SKM-1 (cell line): ENCODE results near the gene COL4A2.
A peak's percentile ranks its signal among the peaks of the same experiment; 100 is the strongest.

ENCODE experiments used
- DNase-seq: peaks from one replicate; lab custom pipeline; 2025; ENCODE audit not compliant: unreplicated experiment; lab: John Stamatoyannopoulos, UW

The COL4A2 gene

GRCh38 chr13:110506859-110507566 is 199.9 kb downstream of the COL4A2 start:
- DNase-seq = no peak

- no peak for DNase-seq
Measured at GRCh38 chr13:110507678-110508381, 200.7 kb downstream of the COL4A2 start.

- DNase-seq = no peak
Measured at GRCh38 chr13:110509478-110509926, 202.4 kb downstream of the COL4A2 start.

- peak; percentile 74 for DNase-seq
Measured at GRCh38 chr13:110509971-110510786, 203.1 kb downstream of the COL4A2 start.

DNA sequence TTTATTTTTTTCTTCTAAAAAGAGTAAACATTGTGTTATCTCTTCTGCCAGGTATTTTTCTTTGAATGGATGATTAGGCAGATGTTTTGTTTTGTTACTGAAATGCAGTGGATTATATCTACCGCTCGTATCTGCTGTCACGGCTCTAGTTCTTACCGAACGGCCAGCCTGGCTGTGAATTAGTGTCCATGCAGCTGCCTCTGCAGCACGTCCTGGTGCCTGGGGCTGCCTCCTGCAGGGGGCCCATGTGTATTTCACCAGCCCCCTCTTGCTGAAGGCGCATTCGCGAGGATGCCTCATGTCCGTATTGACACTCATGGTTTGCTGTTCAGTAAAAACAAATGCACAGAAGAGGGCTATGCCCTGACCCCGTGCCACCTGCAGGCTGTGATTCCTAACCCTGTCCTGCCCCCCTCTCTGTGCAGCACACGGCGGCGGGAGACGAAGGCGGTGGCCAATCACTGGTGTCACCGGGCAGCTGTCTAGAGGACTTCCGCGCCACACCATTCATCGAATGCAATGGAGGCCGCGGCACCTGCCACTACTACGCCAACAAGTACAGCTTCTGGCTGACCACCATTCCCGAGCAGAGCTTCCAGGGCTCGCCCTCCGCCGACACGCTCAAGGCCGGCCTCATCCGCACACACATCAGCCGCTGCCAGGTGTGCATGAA is 204.6 kb downstream of the COL4A2 start:
- DNase-seq = no peak

GRCh38 chr13:110512198-110512740 is 205.2 kb downstream of the COL4A2 start:
- DNase-seq = no peak

- DNase-seq = no peak
Measured at GRCh38 chr13:110516500-110516899, 209.4 kb downstream of the COL4A2 start.

- DNase-seq = no peak
Measured at GRCh38 chr13:110517505-110518225, 210.6 kb downstream of the COL4A2 start.

DNA sequence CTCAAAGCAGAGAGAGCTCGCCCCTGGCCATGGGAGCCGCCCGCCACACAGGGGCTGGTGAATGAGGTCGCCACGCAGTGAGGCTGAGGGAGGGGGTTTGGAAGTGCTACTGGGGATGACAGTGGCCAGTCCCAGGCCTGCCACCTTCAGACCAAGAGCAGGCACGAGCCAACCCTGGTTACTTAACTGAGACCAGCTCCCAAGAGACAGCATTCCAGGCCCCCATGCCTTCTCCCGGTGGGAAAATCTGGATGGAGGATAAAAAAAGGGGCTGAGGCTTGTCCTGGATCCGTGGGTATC is 211.1 kb downstream of the COL4A2 start:
- DNase-seq = no peak

DNA sequence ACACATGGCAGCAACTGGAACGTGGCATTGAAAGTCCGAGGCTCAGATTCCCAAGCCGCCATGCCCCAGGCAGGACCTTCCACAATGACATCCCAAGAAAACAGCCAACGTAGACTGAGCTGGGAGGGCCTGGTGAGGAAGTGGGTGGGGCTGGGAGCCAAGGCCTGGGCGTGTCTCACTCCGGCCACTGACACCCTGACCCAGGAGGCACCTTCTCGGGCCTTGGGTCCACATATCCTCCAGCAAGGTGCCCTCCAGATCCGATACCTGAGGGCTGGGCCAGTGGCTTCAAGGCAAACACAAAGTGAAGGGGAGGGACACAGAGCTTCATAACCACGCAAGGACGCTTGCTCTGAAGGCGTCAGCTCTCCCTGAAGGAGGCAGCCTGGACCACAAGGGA is 211.5 kb downstream of the COL4A2 start:
- no peak for DNase-seq

GRCh38 chr13:110519046-110519445 is 212.0 kb downstream of the COL4A2 start:
- DNase-seq = no peak

- no peak for DNase-seq
Measured at GRCh38 chr13:110519506-110519905, 212.4 kb downstream of the COL4A2 start.

- DNase-seq = peak; percentile 75
Measured at GRCh38 chr13:110520431-110521295, 213.6 kb downstream of the COL4A2 start.

DNA sequence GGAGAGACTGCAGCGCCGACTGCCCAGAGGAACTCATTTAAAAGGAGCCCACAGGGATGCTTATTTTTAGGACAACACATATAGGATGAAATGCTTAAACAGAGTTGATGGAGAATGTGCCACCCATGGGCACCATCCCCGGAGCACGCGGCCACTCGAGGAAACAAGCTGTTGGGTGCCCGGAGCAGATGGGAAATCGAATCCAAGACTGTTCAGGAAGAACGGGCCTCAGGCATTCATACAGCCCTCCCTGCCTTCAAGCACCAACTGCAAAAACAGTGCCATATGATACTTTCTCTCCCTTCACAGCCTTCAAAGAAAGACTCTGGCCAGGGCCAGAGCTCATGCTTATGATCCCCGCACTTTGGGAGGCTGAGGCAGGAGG is 214.2 kb downstream of the COL4A2 start:
- DNase-seq = no peak

DNA sequence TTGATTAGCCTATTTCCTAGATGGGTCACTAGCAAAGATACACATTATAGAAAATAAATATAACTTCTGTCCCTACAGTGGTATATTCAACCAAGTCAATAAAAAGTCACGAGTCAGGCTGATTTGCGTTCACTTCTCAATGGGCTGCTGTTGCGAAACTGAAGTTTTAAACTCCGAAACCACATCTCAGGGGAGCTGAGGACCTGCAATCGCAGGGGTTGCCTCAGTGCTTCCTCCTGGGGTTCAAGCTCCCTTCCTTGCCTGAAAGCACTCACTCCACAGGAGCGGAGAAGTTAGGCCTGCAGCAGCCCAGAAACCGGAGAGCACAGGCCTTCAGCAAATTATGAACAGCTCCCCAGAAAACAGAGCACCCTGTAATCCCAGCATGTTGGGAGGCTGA is 214.9 kb downstream of the COL4A2 start:
- DNase-seq = peak; percentile 85

DNA sequence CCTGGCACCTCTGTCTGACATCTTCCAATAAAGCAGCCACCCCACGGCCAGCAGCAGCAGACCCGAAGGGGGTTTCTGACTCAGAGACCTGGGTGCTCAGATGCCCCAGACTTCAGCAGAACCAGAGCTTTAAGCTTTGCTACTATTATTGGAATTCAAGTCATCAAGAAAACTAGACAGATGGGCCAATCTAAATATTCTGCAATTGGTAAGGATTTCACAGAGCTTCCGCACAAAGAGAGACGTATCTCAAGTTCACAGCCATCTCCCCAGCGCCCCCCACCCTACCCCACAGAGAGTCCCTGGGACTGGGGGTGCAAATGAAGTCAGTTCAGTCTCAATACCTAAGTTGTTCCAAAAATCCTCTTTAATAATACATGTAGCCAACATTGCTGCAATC is 215.6 kb downstream of the COL4A2 start:
- DNase-seq = no peak

- DNase-seq = no peak
Measured at GRCh38 chr13:110523180-110523579, 216.1 kb downstream of the COL4A2 start.

DNA sequence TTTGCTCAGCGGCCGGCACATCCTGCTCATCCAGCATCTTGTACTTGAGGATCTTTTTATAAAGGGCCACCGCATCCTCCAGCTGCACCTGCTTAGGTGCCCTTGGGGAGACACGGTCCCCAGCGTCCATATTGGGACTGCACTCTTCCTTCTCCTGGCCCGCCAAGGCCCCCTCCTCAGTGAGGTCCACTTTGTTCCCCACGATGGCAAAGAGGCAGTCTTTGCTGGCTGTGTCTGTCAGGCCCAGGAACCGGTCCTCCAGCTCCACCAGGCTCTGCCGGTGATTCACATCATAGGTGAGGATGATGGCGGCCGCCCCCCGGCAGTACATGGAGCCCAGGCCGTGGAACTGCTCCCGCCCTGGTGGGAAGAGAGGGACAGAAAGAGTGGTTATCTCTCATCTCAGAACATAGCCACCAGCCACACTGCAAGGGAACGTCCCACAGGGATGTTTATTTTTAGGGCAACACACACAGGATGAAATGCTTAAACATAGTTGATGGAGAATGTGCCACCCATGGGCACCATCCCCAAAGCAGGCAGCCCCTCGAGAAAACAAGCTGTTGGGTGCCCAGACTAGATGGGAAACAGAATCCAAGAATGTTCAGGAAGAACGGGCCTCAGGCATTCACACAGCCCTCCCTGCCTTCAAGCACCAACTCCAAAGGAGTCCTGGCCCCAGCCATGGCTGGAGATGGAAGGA is 216.9 kb downstream of the COL4A2 start:
- DNase-seq = no peak
